HuH-7.5 (cell line): ENCODE measurements around the gene OR9A2.
A peak's percentile ranks its signal among the peaks of the same experiment; 100 is the strongest.
"Not testable (repeated sequence)": the region's sequence is repeated elsewhere in the genome, so short reads cannot be mapped to it uniquely, and the experiment has no call there.

Experiments used
- DNase-seq: peaks from one replicate; pipeline ENCODE4 v3.0.0; 2011; ENCODE audit warnings: low spot score

OR9A2 gene

DNA sequence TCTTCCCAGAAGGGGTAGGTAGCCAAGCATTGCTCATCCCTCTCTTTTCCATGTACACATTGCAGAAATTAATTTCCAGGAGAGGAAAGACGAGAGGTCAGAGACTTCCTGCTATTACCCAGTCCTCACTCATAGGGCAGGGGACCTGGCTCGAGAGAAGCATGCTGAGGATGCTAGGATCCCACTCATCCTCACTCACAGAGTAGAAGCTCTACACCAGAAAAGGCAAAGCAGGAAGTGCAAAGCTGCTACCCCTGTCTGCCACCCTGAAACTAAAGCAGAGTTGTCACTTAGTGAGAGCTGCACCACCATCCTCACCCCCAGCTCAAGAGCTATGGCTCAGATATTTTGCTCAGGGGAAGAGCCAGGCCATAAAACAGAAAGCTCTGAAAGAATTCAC, 9.9 kb downstream of the OR9A2 start:
- no peak for DNase-seq

DNA sequence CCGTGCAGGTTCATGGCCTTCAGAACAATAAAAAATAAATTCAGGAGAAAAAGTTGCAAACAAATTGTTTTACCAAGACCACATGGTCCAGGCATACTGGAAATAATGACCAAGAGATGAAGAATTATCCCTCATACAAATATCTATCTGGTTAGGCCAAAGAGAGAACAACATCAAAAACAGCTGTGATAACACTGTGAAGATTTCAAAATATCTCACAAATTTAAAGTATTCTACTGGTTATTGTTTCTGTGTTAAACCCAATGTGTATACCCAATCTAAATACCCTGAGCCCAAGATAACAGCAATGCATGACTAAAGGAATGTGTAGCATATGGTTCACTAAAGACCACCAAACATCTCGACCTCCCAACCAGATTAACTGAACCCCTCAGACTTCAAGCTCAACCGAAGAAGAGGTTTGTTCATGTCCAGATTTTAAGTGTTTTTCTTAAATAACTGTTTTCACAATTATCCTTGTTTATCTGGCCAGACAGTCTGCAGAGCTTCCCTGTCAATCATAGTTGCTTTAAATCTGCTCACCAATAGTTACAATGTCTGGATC, 10.9 kb downstream of the OR9A2 start:
- no peak for DNase-seq

- no peak for DNase-seq
Observed at GRCh38 chr7:143015084-143015483, 11.8 kb downstream of the OR9A2 start.

GRCh38 chr7:143013893-143014292, 13.0 kb downstream of the OR9A2 start:
- DNase-seq = no peak

DNA sequence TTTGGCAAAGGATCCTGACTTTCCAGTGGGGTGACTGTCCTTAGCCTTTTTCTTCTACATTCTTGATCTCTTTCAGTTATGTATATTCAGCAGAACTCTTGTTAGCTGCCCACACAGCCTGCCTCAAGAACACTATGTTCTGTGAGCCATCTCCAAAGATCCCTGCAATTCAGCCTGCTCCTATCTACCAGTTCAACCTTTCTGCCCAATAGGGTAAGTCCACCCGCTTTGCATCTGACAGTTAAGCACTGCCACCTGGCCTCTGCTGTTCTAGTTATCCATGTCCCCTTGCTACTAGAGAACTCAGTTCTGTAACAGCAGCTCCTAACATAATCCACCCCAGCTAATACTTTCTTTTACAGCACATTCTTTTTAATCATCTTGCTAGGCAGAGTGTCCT, 13.5 kb downstream of the OR9A2 start:
- DNase-seq = no peak

DNA sequence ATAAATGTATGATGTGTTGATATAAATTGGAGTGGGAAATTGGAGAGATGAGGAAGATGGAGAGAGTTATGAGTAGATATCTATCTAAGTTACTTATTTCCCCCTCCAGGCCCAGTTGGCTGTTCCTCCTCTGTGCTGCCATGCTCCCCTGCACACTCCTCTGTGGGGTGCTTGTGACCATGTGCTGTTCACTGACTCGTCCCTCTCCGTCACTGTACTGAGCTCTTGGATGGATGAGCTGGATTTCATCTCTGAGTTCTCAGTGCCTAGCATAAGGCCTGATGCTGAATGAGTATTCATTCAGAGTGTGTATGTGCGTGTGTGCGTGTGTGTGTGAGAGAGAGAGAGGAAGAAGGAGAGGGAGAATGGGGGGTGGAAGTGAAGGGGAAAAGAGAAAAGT, 14.5 kb downstream of the OR9A2 start:
- no peak for DNase-seq

- no peak for DNase-seq
Observed at GRCh38 chr7:143012001-143012400, 14.9 kb downstream of the OR9A2 start.

DNA sequence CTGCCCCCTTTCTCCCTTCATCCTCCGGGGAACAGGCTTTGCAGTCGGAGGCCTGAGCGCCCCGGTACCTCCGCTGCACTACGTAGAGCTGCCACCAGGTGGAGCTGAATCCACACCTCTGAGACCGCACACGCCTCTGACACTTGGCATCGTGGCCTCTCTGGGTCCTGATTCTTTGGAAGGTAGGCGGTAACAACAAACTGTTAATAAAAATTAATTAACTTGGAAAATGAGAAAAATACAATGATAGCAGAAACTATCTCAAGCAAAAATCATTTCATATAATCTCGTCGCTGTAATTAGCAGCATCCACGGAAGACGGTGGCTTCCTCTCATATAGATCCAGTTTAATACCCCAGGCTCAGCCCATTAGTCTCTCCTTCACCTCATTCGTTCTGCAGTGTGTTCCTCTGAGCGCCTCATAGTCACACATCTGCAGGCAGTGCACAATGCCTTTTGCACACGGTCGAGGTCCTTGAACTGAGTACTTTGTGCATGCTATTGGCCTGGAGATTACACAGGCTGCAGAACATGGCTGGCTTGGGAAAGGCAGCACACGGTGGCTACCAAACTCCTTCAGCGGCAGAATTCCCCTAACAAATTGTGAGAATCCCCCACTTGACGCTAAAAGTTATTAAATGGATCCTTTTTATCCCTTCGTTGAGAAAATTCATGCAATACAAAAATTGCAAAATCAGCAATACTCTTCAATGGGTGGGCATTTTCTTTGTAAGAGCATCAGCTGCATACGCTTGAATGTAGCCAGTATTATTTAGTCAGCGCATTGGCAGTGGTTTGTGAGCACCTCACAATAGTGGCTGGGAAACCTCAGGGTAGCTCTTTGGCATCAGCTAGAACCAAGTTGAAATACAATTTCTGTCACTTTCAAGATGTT, 18.7 kb downstream of the OR9A2 start:
- peak; percentile 28 for DNase-seq

- no peak for DNase-seq
Observed at GRCh38 chr7:143005632-143006260, 21.2 kb downstream of the OR9A2 start.

DNA sequence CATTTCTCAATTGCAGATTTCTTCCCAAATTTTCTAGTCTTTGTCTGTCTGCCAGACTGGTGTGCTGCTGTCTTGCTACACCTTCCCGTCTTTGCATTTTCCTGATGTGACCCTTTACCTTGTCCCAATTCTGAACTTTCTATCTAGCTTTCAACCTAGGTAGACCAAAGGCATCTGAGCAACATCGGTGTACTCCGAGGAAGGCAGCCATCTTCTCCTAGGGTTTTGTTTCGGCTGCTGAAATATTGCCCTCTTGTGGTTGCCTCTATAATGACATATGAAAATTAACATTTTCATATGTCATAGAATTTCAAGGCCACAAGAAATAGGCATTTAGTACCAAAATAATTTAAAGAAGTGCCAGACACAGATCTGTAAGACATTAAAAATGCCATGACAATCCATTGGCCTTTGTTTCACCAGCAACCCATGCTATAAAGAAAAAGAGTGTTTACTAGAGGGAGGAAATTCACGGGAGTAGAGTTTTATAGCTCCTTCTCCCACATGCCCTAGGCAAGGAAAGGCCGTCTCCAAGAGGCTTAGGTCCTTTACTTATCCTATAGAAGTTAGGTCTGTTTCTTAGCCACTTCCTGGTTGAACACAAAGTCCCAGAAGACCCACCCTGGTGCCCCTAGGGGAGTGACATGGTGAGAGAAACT, 23.4 kb downstream of the OR9A2 start:
- peak; percentile 19 for DNase-seq

GRCh38 chr7:143002898-143003297, 24.0 kb downstream of the OR9A2 start:
- DNase-seq = no peak

DNA sequence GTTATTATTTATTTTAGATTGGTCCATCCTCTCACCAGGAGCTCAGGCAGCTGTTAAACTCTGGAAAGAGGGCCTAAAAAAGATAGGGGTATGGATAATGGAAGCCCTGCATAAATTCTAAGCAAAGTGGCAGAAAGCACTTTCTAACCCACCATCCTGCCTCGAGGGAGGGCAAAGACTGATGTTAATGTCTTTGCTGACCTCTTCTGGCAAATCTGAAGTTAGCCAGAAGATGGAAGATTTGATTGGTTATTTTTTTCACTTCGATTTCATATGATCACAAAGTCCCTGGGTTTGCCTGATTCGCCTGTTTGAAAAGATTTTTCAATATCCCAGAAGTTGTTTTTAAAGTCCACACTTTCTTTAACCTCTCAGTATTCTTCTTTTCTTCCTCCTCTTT, 24.8 kb downstream of the OR9A2 start:
- DNase-seq = no peak

DNA sequence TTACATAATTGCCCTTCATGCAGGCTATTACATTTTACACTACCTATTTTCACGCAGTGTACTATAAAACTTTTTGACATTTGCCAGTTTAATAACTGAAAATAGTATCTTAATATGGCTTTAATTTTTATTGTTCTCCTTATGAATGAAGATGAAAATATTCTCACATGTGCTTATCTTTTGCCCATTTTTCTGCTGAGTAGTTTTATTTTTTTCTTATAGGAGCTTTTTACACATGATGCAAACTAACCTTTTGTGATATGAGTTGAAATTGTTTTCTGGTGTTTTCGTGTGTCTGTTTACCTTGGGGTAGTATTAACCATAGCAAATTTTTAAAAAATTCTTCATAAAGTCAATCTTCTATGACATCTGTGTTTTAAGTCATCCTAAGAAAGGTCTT, 26.3 kb downstream of the OR9A2 start:
- DNase-seq = no peak

DNA sequence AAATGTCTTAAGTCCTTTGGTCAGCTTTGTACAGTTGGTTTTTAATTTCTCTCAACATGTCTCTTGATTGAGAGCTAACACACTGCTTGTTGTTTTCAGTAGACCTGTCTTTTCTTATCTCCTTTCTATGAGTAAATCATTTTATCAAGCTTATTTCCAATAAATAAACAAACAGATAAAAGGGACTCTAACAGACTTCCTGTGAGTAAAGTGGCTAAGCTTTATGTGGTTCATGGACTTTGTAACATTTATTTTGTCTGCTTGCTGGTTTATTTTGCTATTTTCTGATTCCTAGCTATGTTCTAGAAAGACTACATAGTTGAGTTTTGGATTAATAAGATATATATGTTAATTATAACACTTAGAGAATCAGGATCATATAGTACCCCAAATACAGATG, 27.1 kb downstream of the OR9A2 start:
- no peak for DNase-seq

GRCh38 chr7:142998966-142999365, 28.0 kb downstream of the OR9A2 start:
- no peak for DNase-seq

- DNase-seq = no peak
Observed at GRCh38 chr7:142997456-142997989, 29.4 kb downstream of the OR9A2 start.

DNA sequence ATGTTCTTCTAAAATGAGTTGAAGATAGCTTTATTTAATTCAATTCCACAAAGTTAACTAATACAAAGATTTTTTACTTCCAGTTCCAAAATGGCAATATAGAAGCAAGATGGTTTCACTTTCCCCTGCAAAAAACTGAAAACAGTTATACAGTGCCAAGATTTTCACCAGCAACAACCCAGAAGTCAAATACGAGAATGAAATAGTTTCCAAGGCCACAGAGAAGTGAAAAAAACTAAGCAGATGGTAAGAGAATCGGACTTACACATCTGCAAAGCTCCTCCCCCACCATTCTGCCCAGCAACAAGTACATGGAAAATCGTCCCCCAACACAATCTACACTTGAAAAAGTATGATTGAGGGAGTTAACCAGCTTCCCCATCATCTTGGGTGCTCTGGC, 34.5 kb downstream of the OR9A2 start:
- DNase-seq = no peak

DNA sequence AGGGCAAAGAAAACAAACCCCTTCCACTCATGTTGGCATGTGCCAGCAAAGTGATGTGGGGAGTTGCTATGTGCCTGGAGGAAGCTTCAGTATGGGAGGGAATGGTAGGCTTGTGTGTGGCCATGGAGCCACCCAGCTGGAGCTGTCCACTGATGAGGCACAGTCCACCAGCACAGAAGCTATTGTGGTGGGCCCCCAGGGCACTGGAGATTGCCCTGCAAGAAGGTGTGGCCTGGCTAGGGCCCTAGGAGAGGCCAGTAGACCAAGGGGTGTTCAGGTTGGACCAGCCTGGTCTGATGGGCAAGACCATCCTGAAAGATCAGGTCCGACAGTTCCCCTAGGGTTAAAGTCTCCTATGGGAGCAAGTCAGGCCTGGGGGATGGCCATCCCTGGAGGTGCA, 42.6 kb downstream of the OR9A2 start:
- no peak for DNase-seq

DNA sequence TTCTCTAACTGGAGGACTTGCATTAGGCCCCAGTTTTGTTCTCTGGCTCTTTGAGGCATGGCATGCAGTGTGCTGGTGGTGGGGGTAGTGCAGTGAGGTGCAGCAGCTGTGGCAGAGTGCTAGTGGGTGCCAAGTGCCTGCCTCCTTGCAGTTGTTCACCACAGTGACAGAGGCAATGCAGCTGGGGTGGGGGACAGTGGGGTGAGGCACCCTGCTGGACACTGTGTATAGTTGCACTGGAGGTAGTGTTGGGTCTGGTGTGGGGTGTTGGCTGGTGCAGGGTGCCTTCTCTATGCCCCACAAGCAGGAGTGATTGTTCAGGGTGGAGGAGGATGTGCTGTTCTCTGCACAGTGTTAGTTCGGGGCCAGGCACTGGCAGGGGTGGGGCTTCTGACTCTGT, 43.1 kb downstream of the OR9A2 start:
- no peak for DNase-seq

- not testable (repeated sequence) for DNase-seq
Observed at GRCh38 chr7:142978402-142978801, 48.5 kb downstream of the OR9A2 start.
